Posterior vena cava (tissue), 2 donors: Measurements from ENCODE around the gene RERE. TPM values are rescaled to one million over a fixed set of nuclear protein-coding genes. Genes with fewer than 3 reads are reported as not detected.

Source experiments
- DNase-seq: peaks from one replicate; pipeline ENCODE4 v3.0.0-alpha.2; 2020; ENCODE audit warnings: low spot score
- intact Hi-C, 2 donors: fragments of 100-400 bp; cut with DNase I; formaldehyde crosslinking; loops; one replicate each; pipeline versions ENCODE4 v1.14.1 to v1.14.2; 2022 to 2023
- microRNA-seq, 2 donors: library from miRNA; unstranded; fragments of <30 nt; microRNA quantifications; one replicate each; pipeline ENCODE4 v1.2.0, GENCODE V29; 2020 to 2021; ENCODE audit warnings: borderline microRNAs expressed in 2 of 2
- total RNA-seq, 2 donors: library from RNA; stranded (reverse); fragmentation: NEBNext Ultra II Directional; extraction: Animal tissue kit (Norgen Biotek cat#: 25700); gene quantifications; one replicate each; pipeline ENCODE4 v1.2.1, GENCODE V29; 2021
- donor health status: DM: yes; HTN: yes; CAD: no.
- donor health status: DM: yes; HTN: yes; CAD: no.

Gene RERE
- total RNA-seq, 2 donors from 2014 or later, result 94.9 to 116 TPM

- intact Hi-C loops, result loop anchor here (5.0 to 10.0 kb wide), 4 partner anchors 181 to 334 kb away; partner anchors contain the start of gene ERRFI1 (in 1 of the 2)
- DNase-seq, result no peak
Measured at GRCh38 chr1:8315573-8316475, 501.6 kb downstream of the RERE start.

GRCh38 chr1:8314346-8315280 lies 502.8 kb downstream of the RERE start:
- peak; percentile 88 for DNase-seq
- intact Hi-C loops, result loop anchor here (5.0 to 10.0 kb wide), 4 partner anchors 180 to 332 kb away; partner anchors contain the start of gene ERRFI1 (in 1 of the 2)

DNA sequence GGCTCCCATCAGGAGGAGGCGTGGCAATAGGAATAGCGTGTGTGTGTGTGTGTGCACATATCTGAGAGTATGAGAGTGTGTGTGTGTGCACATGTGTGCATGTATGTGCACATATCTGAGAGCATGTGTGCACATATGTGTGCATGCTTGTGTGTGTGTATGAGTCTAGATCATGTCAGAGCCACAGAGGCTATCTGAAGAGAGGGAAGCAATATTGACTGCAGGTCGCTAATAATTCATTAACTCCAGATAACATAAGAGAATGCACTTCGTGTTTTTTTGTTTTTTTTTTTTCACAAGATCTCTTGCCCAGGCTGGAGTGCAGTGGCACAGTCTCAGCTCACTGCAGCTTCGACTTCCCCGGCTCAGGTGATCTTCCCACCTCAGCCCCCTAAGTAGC lies 504.2 kb downstream of the RERE start:
- intact Hi-C loops, result loop anchor here (10.0 kb wide), 2 partner anchors 178 to 328 kb away; no protein-coding TSS in a partner anchor
- no peak for DNase-seq

GRCh38 chr1:8312235-8313218 lies 504.9 kb downstream of the RERE start:
- DNase-seq, result no peak
- intact Hi-C loops, result loop anchor here (10.0 kb wide), 2 partner anchors 178 to 328 kb away; no protein-coding TSS in a partner anchor

- intact Hi-C loops, result loop anchor here (10.0 kb wide), 2 partner anchors 176 to 326 kb away; no protein-coding TSS in a partner anchor
- no peak for DNase-seq
Measured at GRCh38 chr1:8311068-8311718, 506.2 kb downstream of the RERE start.

DNA sequence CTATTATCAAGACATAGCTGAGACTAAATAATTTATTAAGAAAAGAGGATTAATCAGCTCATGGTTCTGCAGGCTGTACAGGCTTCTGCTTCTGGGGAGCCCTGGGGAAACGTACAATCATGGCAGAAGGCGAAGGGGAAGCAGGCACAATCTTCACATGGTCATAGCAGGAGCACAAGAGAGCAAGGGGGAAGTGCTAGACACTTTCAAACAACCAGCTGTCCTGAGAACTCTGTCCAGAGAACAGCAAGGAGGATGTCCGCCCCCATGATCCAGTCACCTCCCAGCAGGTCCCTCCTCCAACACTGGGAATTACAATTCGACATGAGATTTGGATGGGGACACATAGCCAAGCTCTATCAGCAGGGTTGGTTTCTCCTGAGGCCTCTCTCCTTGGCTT lies 509.8 kb downstream of the RERE start:
- intact Hi-C loops, result loop anchor here in 1 of 2 donors (10.0 kb wide), 1 partner anchor 53 kb away; no protein-coding TSS in a partner anchor
- no peak for DNase-seq

DNA sequence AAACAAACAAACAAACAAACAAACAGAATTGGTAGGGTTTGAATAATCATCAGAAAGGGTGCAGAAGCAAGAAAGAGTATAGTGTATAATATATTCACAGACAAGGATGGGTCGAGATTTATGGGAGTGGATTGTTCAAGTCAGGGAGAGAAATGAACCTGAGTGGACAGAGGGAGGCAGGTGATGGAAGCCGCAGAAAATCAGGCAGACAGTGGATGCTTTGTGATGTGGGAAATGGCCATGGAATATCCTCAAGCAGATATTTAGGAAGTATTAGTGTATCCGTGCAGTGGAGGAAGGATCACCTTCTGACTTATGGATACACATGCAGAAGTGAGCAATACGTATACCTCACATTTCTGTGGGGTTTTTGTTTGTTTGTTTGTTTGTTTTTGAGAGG lies 513.6 kb downstream of the RERE start:
- intact Hi-C loops, result loop anchor here in 1 of 2 donors (10.0 kb wide), 1 partner anchor 49 kb away; no protein-coding TSS in a partner anchor
- DNase-seq, result no peak

GRCh38 chr1:8303141-8303540 lies 514.3 kb downstream of the RERE start:
- intact Hi-C loops, result loop anchor here in 1 of 2 donors (10.0 kb wide), 1 partner anchor 48 kb away; no protein-coding TSS in a partner anchor
- DNase-seq, result no peak

Small RNA genes within 50 kb of the gene (microRNA-seq; reads per million reads assigned to microRNA genes)
- gene MIR6728, result 0 reads per million in 2 donors

Other genes with a start within 250 kb of the RERE start
- 1,000 to 10,000 TPM in 1 of 2 donors, 100 to 1,000 TPM in 1; 578 to 1,026 TPM for gene ENO1, start 61.0 kb upstream of the RERE start, total RNA-seq
- not detected for gene CA6, start 128.2 kb upstream of the RERE start, total RNA-seq
- not detected for gene SLC2A7, start 208.8 kb upstream of the RERE start, total RNA-seq